Prostate gland (tissue), 2 donors: Measurements from ENCODE around the gene KCNT1. TPM values are rescaled to one million over a fixed set of nuclear protein-coding genes. Genes with fewer than 3 reads are reported as not detected.

Source experiments
- DNase-seq: peaks from one replicate; pipeline ENCODE4 v3.0.0-alpha.2; 2019; ENCODE audit warnings: low spot score
- H3K27ac ChIP-seq, 2 donors: fragments of 200-600 bp; sonication (generic); 2 replicates each; pipeline ENCODE4 v1.5.1; 2017 to 2019
- H3K27me3 ChIP-seq: fragments of 200-600 bp; sonication (generic); replicated peaks from 2 replicates; pipeline ENCODE4 v1.5.1; 2019; ENCODE audit not compliant: insufficient read depth
- H3K36me3 ChIP-seq, 2 donors: fragments of 200-600 bp; sonication (generic); 1 replicate in 1 of 2; 2 replicates in 1 of 2; pipeline versions ENCODE4 v1.5.1 to v1.8.1; 2017 to 2019
- H3K4me1 ChIP-seq: fragments of 200-600 bp; sonication (generic); replicated peaks from 2 replicates; pipeline ENCODE4 v1.5.1; 2019
- H3K4me3 ChIP-seq, 2 donors: fragments of 200-600 bp; sonication (generic); 2 replicates each; pipeline ENCODE4 v1.5.1; 2017 to 2019
- H3K9me3 ChIP-seq: fragments of 200-600 bp; sonication (generic); 2 replicates; pipeline ENCODE4 v1.5.1; 2017
- CTCF ChIP-seq, 4 experiments: fragments of 200-600 bp in 2 of 4; fragments of 450-650 bp in 2 of 4; sonication (generic) in 2 of 4; IDR thresholded peaks; 1 replicate in 3 of 4; 2 replicates in 1 of 4; pipeline ENCODE4 v1.5.1; 2016 to 2019; ENCODE audit warnings: antibody characterized with exemption in 4 of 4, mild to moderate bottlenecking in 2 of 4, moderate library complexity in 2 of 4
- POLR2A ChIP-seq: fragments of 450-650 bp; IDR thresholded peaks from one replicate; pipeline ENCODE4 v1.6.1; 2016; ENCODE audit warnings: antibody characterized with exemption, mild to moderate bottlenecking
- POLR2AphosphoS5 ChIP-seq: sonication (generic); formaldehyde crosslinking; IDR thresholded peaks from one replicate; pipeline ENCODE4 v1.6.1; 2017; ENCODE audit warnings: antibody characterized with exemption
- WGBS: methylation state at CpG from one replicate; pipeline ENCODE4 v1.1.5; 2018; 5-methylcytosine and 5-hydroxymethylcytosine counted together
- intact Hi-C: fragments of 100-400 bp; cut with DNase I; formaldehyde crosslinking; loops from one replicate; pipeline ENCODE4 v1.14.2; 2022
- total RNA-seq, 2 donors: library from RNA; depleted of rRNA; stranded (reverse); fragments of >200 nt; gene quantifications; one replicate each; pipeline ENCODE4 v1.1.0, GENCODE V29; 2016

KCNT1 gene
- total RNA-seq, 2 donors from 2014 or later: 0.09 to 3.0 TPM

GRCh38 chr9:135812961-135813360 is 111.0 kb downstream of the KCNT1 start:
- no peak for TF ChIP-seq POLR2AphosphoS5
- TF ChIP-seq CTCF (IDR thresholded peaks at IDR 0.05): no peak
- no peak for TF ChIP-seq POLR2A
- H3K27ac ChIP-seq: no peak overlapping the region
- H3K4me3 ChIP-seq: no peak overlapping the region
- no peaks in the 10 kb centered on the region for H3K4me1 ChIP-seq
- intact Hi-C loops: no loop called here
- H3K27me3 ChIP-seq: no peaks in the 10 kb centered on the region
- 93% methylated on average over 13 of the region's 13 CpGs for WGBS
- DNase-seq: no peak
- H3K36me3 ChIP-seq: peaks cover 10 to 23% of the 10 kb centered on the region in 2 donors
- no peaks in the 10 kb centered on the region for H3K9me3 ChIP-seq

DNA sequence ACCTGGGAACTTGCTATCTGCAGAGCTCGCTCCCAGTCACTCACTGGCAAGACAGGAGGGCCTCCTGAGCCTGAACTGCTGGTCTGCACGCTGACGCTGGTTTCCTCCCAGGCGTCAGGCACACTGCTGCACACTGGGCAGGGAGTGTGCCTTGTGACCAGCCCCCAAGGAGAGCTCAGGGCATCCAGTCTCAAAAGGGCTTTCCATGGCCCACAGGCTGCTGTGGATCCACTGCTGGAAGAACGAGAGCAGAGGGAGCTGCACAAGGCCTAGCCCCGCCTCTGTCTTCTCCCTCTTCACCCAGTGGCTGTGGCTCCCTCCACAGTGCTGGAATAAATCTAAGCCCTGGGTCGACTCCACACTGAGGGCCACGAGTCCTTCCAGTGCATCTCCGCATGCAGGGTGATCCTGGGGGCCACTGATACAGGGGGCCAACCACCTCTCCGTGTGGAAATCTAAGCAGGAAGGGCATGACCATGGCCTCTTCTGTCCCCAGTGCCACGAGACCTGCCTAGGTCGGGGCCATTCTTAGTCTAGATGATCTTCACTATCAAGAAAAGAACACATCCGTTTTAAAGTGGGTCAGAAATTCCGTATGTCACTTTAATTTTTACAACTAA is 111.8 kb downstream of the KCNT1 start:
- peaks cover 10 to 23% of the 10 kb centered on the region in 2 donors for H3K36me3 ChIP-seq
- 85% methylated on average over 14 of the region's 14 CpGs for WGBS

DNA sequence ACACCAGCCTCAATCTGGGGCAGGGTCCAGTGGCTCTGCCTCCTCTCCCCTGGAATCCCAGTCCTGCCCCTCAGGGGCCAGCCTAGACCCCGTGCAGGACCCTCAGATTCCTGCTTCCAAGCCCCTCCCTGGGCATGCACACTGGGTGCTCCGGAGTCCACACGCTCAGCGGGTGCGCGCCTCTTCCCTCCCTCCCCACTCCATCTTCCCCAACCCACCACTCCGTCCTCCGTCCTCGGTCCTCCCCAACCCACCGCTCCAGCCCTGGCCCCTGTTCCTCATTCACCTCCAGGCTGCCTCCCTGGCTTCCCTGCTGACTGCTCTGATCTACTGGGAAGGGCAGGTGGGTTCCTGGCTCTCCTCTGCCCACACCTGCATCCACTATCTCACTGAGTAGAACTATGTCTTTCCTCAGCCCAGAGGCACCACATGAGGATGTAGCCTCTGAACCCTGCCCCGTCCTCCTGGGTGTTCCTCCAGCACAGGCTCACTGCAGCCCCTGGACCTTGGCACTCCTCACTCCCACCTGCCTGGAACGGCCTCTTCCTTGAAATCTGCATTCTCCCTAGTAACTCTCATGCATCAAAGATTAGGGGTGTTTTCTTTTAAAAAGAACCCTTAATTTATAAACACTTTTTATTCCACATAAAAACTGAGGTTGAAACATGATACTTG is 112.6 kb downstream of the KCNT1 start:
- H3K27ac ChIP-seq: no peak overlapping the region
- peaks cover 10 to 23% of the 10 kb centered on the region in 2 donors for H3K36me3 ChIP-seq
- no peaks in the 10 kb centered on the region for H3K9me3 ChIP-seq
- TF ChIP-seq POLR2A: no peak
- TF ChIP-seq CTCF (IDR thresholded peaks at IDR 0.05): no peak
- TF ChIP-seq POLR2AphosphoS5: no peak
- no peaks in the 10 kb centered on the region for H3K27me3 ChIP-seq
- WGBS: 94% methylated on average over 12 of the region's 12 CpGs
- no peaks in the 10 kb centered on the region for H3K4me1 ChIP-seq
- no peak for DNase-seq
- intact Hi-C loops: no loop called here
- no peak overlapping the region for H3K4me3 ChIP-seq

More for the DNA sequence above, 111.8 kb downstream of the KCNT1 start:
- Histone ChIP-seq H3K9me3 (no peaks in the 10 kb centered on the region), H3K4me1 (no peaks in the 10 kb centered on the region), H3K27me3 (no peaks in the 10 kb centered on the region), H3K4me3 (no peak overlapping the region), H3K27ac (no peak overlapping the region)
- DNase-seq: no peak
- intact Hi-C loops: no loop called here
- TF ChIP-seq CTCF (IDR thresholded peaks at IDR 0.05): no peak
- no peak for TF ChIP-seq POLR2AphosphoS5
- no peak for TF ChIP-seq POLR2A

DNA sequence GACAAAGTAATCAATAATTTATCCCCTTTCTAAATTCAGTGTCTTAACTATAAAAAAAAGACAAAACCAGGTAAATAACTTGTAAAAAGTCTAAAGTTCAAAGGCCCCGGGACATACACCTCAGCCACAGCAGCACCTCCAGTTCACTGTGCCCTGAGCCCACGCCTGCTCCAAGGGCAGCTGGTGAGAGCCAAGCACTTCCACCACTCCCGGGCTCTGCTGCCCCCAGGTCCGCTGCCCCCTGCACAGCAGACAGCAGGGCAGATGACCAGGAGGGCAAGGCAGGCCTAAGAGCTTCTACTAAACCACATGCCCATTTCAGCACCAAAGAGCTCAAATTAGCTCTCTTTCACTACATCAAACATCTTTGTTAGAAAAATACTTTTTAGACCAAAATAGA is 113.4 kb downstream of the KCNT1 start:
- Histone ChIP-seq H3K9me3 (no peaks in the 10 kb centered on the region), H3K27me3 (no peaks in the 10 kb centered on the region), H3K4me1 (no peaks in the 10 kb centered on the region), H3K4me3 (no peak overlapping the region), H3K36me3 (peaks cover 10 to 23% of the 10 kb centered on the region in 2 donors), H3K27ac (no peak overlapping the region)
- TF ChIP-seq POLR2A (no peak), CTCF (IDR thresholded peaks at IDR 0.05) (no peak), POLR2AphosphoS5 (no peak)
- intact Hi-C loops: no loop called here
- 91% methylated on average over 4 of the region's 4 CpGs for WGBS
- no peak for DNase-seq
